Activated B cell treated with CpG ODN at 0.5 μM for 24 hours (primary cell): ENCODE results near the gene PAXIP1. TPM values are rescaled to one million over a fixed set of nuclear protein-coding genes. Genes with fewer than 3 reads are reported as not detected.

ENCODE experiments used
- ATAC-seq: fragments of 200-7000 bp; cut with Tn5 transposase; one replicate; pipeline ENCODE4 v1.10.0; 2021; ENCODE audit warnings: low read depth, mild to moderate bottlenecking, moderate library complexity
- CTCF ChIA-PET: fragments of 350-600 bp; sonication (Branson Sonifier 250); formaldehyde crosslinking; loops from one replicate; lab custom pipeline; 2021; ENCODE audit warnings: antibody characterized with exemption; lab: Charles Lee
- POLR2A ChIA-PET: fragments of 350-600 bp; sonication (Branson Sonifier 250); formaldehyde crosslinking; loops from one replicate; lab custom pipeline; 2021; ENCODE audit warnings: antibody characterized with exemption; lab: Charles Lee
- DNase-seq: peaks from one replicate; pipeline ENCODE4 v3.0.0; 2022
- H3K27ac Mint-ChIP-seq: one replicate; pipeline ENCODE4 v1.8.0; 2020; ENCODE audit warnings: mixed read lengths
- H3K27me3 Mint-ChIP-seq: one replicate; pipeline ENCODE4 v1.8.0; 2021; ENCODE audit warnings: mixed read lengths
- H3K36me3 Mint-ChIP-seq: one replicate; pipeline ENCODE4 v1.8.0; 2021; ENCODE audit warnings: low read depth, mixed read lengths
- H3K4me1 Mint-ChIP-seq: one replicate; pipeline ENCODE4 v1.8.0; 2021; ENCODE audit warnings: mixed read lengths
- H3K4me3 Mint-ChIP-seq: one replicate; pipeline ENCODE4 v1.8.0; 2020; ENCODE audit warnings: mild to moderate bottlenecking, mixed read lengths
- H3K9me3 Mint-ChIP-seq: one replicate; pipeline ENCODE4 v1.8.0; 2020; ENCODE audit warnings: mixed read lengths
- CTCF ChIP-seq: fragments of 200-600 bp; IDR thresholded peaks from one replicate; pipeline ENCODE4 v1.8.0; 2022; ENCODE audit warnings: antibody characterized with exemption, mild to moderate bottlenecking
- intact Hi-C: fragments of 100-400 bp; cut with micrococcal nuclease; formaldehyde crosslinking; loops from one replicate; pipeline ENCODE4 v1.15.1; 2024
- total RNA-seq: library from RNA; stranded (reverse); gene quantifications from 2 replicates; pipeline ENCODE4 v1.2.3, GENCODE V29; 2022

Gene PAXIP1
- total RNA-seq, 1 donor from 2014 or later, result 15.2 TPM

GRCh38 chr7:154911862-154912455, 91.0 kb downstream of the PAXIP1 start:
- CTCF ChIA-PET, result interaction anchor here (1.2 to 3.6 kb wide), 3 partner anchors 15 to 433 kb away, joined by 3 to 15 read pairs (median 3); no protein-coding TSS in a partner anchor
- Mint-ChIP-seq H3K36me3 (no peaks in the 10 kb centered on the region), H3K4me1 (peaks cover 3% of the 10 kb centered on the region), H3K27me3 (peaks cover 27% of the 10 kb centered on the region), H3K4me3 (no peak overlapping the region), H3K27ac (no peak overlapping the region), H3K9me3 (peaks cover 6% of the 10 kb centered on the region)
- intact Hi-C loops, result loop anchor here (5.0 kb wide), 3 partner anchors 40 to 685 kb away; no protein-coding TSS in a partner anchor
- no peak for TF ChIP-seq CTCF
- POLR2A ChIA-PET, result no interaction called here
- ATAC-seq (no peak), DNase-seq (no peak)

- H3K4me1 Mint-ChIP-seq, result peaks cover 3% of the 10 kb centered on the region
- no peaks in the 10 kb centered on the region for H3K36me3 Mint-ChIP-seq
- intact Hi-C loops, result loop anchor here (5.0 kb wide), 3 partner anchors 41 to 686 kb away; no protein-coding TSS in a partner anchor
- ChIA-PET CTCF (interaction anchor here (1.2 kb wide), 2 partner anchors 16 to 41 kb away, joined by 3 read pairs; no protein-coding TSS in a partner anchor), POLR2A (no interaction called here)
- no peak for ATAC-seq
- H3K4me3 Mint-ChIP-seq, result no peak overlapping the region
- no peak for DNase-seq
- H3K27me3 Mint-ChIP-seq, result peaks cover 27% of the 10 kb centered on the region
- peaks cover 6% of the 10 kb centered on the region for H3K9me3 Mint-ChIP-seq
- TF ChIP-seq CTCF, result no peak
- H3K27ac Mint-ChIP-seq, result no peak overlapping the region
Observed at GRCh38 chr7:154911411-154911810, 91.5 kb downstream of the PAXIP1 start.

- peaks cover 6% of the 10 kb centered on the region for H3K9me3 Mint-ChIP-seq
- DNase-seq, result no peak
- H3K4me1 Mint-ChIP-seq, result peaks cover 3% of the 10 kb centered on the region
- H3K27ac Mint-ChIP-seq, result no peak overlapping the region
- no peak for TF ChIP-seq CTCF
- POLR2A ChIA-PET, result no interaction called here
- intact Hi-C loops, result loop anchor here (5.0 kb wide), 3 partner anchors 41 to 686 kb away; no protein-coding TSS in a partner anchor
- H3K27me3 Mint-ChIP-seq, result peaks cover 24% of the 10 kb centered on the region
- no peaks in the 10 kb centered on the region for H3K36me3 Mint-ChIP-seq
- CTCF ChIA-PET, result interaction anchor here (1.2 kb wide), 2 partner anchors 16 to 42 kb away, joined by 3 read pairs; no protein-coding TSS in a partner anchor
- ATAC-seq, result no peak
- H3K4me3 Mint-ChIP-seq, result no peak overlapping the region
Observed at GRCh38 chr7:154910977-154911376, 91.9 kb downstream of the PAXIP1 start.

- H3K9me3 Mint-ChIP-seq, result peaks cover 6% of the 10 kb centered on the region
- H3K27ac Mint-ChIP-seq, result no peak overlapping the region
- H3K4me1 Mint-ChIP-seq, result peaks cover 3% of the 10 kb centered on the region
- no peaks in the 10 kb centered on the region for H3K36me3 Mint-ChIP-seq
- intact Hi-C loops, result loop anchor here (5.0 kb wide), 3 partner anchors 42 to 687 kb away; no protein-coding TSS in a partner anchor
- ChIA-PET POLR2A (no interaction called here), CTCF (no interaction called here)
- H3K4me3 Mint-ChIP-seq, result no peak overlapping the region
- H3K27me3 Mint-ChIP-seq, result peaks cover 16% of the 10 kb centered on the region
- no peak for ATAC-seq
- no peak for TF ChIP-seq CTCF
- DNase-seq, result no peak
Observed at GRCh38 chr7:154910125-154910524, 92.8 kb downstream of the PAXIP1 start.

GRCh38 chr7:154909241-154910105, 93.5 kb downstream of the PAXIP1 start:
- no peak overlapping the region for H3K27ac Mint-ChIP-seq

More at GRCh38 chr7:154909241-154910105, 93.5 kb downstream of the PAXIP1 start:
- Mint-ChIP-seq H3K9me3 (peaks cover 6% of the 10 kb centered on the region), H3K4me1 (peaks cover 3% of the 10 kb centered on the region), H3K4me3 (no peak overlapping the region), H3K36me3 (no peaks in the 10 kb centered on the region), H3K27me3 (peaks cover 14% of the 10 kb centered on the region)
- POLR2A ChIA-PET, result no interaction called here
- TF ChIP-seq CTCF, result no peak
- intact Hi-C loops, result loop anchor here (5.0 kb wide), 3 partner anchors 43 to 688 kb away; no protein-coding TSS in a partner anchor
- DNase-seq (no peak), ATAC-seq (no peak)
- CTCF ChIA-PET, result no interaction called here
